GM12801 (cell line): Measurements from ENCODE around the gene ONECUT3.

Experiments
- TF ChIP-seq, protein P1 (sequence below): IDR thresholded peaks from one replicate; pipeline ENCODE4 v1.5.1; 2011; ENCODE audit warnings: control low read depth; ENCODE audit not compliant: insufficient read length; ENCODE audit errors: extremely low read depth

Gene ONECUT3

DNA sequence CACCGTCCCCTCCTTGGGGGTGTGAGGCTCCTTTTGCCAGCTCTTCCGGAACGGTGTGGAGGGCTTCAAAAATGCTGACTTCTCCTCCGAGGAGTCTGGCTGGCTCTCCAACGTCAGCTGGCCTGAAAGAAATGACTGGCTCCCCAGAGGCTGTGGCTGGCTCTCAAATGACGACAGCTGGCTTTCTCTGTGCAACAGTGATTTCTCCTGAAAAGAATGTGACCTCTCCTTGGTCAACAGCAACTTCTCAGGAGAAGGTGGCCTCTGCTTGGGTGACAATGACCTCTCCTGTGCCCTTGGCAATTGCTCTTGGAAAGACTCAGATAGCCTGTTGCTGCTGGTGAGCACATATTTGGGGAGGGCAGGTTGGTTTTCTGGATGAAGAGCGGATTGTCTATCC, 29.2 kb downstream of the ONECUT3 start:
- TF ChIP-seq, protein P1, sequence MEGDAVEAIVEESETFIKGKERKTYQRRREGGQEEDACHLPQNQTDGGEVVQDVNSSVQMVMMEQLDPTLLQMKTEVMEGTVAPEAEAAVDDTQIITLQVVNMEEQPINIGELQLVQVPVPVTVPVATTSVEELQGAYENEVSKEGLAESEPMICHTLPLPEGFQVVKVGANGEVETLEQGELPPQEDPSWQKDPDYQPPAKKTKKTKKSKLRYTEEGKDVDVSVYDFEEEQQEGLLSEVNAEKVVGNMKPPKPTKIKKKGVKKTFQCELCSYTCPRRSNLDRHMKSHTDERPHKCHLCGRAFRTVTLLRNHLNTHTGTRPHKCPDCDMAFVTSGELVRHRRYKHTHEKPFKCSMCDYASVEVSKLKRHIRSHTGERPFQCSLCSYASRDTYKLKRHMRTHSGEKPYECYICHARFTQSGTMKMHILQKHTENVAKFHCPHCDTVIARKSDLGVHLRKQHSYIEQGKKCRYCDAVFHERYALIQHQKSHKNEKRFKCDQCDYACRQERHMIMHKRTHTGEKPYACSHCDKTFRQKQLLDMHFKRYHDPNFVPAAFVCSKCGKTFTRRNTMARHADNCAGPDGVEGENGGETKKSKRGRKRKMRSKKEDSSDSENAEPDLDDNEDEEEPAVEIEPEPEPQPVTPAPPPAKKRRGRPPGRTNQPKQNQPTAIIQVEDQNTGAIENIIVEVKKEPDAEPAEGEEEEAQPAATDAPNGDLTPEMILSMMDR = no peak

DNA sequence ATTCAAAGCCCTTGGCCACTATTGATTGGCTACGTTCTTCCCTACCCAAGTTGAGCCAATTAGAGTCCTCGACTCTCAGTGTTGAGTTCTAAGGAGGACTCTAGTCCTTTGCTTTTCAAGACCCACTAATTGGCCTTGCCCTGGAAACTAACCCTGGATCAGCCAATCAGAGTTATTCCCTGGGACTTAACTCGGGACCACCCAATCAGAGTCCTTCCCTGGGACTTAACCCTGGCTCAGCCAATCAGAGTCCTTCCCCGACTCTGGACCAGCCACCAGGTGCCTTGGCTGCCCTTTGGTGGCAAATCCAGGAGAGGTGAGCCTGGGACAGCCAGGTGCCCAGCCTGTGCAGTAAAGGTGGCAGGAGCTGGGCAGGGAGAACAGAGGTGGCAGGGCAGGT, 30.0 kb downstream of the ONECUT3 start:
- TF ChIP-seq, protein P1 = no peak

DNA sequence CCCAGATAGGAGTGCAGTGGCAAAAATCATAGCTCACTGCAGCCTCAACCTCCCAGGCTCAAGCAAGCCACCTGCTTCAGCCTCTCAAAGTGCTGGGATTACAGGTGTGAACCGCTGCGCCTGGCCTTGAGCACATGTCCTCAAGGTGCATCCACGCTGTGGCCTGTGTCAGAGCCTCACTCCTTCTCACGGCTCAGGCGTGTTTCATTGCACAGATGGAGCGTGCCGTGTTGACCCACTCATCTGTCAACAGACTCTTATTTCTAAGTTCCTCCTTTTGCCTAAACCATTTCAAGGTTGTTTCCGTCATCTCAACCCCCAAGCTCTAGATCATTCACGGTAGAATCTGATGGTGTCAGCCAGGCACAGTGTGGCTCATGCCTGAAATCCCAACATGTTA, 30.6 kb downstream of the ONECUT3 start:
- TF ChIP-seq, protein P1 = no peak

DNA sequence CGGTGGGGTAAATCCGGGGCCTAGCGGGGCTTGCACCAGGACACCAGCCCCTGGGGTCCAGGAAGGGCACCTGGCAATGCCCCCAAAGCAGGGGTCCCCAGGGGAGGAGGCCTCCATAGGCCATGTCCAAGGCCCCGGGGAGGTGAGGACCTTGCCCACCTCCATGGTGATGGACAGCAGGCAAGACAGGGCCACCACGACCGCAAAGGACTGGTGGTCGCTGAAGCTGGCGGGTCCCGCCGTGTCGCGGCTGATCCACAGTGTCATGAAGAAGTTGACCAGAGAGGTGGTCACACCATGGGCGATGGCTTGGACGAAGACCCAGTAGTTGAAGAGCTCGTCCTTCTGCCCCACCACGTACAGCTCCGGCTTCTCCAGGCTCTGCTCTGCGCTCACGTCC, 32.0 kb downstream of the ONECUT3 start:
- TF ChIP-seq, protein P1 = no peak

DNA sequence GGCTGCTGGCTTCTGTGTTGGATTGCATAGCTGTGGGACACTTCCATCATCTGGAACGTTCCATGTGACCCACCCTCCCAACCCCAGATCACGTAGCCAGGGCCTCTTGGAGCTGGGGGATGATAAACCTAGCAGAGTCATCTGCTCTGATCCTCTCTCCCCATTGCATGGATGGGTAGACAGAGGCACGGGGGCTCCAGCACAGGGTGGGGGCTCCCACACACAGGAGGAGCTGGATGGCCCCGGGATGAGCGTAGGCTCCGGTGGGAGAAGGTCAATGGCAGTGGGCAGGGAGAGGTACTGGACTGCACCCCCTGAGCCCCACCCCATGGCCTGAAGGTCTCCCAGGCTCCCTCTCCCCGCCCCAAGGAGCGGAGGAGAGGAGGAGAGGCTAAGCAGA, 33.4 kb downstream of the ONECUT3 start:
- TF ChIP-seq, protein P1 = no peak

DNA sequence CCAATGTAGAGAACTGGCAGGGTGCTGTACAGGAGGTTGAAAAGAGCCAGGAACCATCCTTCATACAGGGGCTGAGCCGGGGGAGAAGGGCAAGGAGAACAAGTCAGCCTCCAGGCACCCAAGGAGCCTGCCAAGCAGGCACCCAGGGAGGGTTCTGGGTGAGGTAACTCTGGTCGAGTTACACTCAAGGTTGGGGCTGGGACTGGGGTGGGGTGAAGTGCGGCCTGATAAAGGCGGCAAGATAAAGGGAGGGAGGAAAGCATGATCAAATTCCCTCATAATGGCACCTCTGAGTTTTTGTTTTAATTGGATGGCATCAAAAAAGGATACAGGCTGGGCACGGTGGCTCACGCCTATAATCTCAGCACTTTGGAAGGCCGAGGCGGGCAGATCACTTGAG, 33.8 kb downstream of the ONECUT3 start:
- TF ChIP-seq, protein P1 = no peak

DNA sequence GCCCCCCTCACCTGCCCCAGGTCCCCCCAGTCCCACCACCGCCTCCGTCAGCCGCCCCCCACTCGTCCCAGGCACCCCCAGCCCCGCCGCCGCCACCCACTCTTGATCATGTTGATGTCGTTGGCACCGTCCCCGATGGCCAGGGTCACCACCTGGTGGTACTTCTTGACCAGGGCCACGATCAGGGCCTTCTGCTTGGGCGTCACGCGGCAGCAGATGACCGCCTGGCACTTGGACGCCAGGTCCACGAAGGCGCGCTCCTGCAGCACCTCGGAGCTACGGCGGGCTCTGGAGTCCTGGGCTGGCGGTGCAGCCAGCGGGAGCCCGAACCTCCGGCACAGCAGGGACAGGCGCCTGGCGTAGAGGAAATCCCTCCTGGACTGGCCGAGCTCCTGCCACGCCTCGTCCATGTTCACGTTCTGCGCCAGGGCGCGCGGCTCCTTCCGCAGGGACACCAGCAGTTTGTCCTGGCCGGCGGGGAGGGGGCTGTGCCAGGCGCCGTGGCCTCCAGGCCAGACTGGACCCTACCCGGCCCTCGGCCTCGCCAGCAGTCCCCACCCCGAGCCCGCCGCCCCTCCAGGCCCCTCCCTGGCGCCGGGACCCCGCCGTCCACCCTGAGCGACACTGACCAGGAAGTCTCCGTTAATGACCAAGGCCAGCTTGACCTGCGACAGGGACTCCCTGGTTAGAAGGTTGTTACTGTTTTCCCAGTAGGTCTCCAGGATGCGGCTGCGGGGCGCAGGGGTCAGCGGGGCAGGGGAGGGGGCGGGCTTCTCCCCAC, 36.1 kb downstream of the ONECUT3 start:
- TF ChIP-seq, protein P1 = no peak
